HK-2 (cell line): ENCODE data around the gene VAPB.
A peak's percentile ranks its signal among the peaks of the same experiment; 100 is the strongest.

Source experiments
- DNase-seq: peaks from one replicate; pipeline ENCODE4 v3.0.0-alpha.2; 2018; ENCODE audit not compliant: unreplicated experiment

The VAPB gene

DNA sequence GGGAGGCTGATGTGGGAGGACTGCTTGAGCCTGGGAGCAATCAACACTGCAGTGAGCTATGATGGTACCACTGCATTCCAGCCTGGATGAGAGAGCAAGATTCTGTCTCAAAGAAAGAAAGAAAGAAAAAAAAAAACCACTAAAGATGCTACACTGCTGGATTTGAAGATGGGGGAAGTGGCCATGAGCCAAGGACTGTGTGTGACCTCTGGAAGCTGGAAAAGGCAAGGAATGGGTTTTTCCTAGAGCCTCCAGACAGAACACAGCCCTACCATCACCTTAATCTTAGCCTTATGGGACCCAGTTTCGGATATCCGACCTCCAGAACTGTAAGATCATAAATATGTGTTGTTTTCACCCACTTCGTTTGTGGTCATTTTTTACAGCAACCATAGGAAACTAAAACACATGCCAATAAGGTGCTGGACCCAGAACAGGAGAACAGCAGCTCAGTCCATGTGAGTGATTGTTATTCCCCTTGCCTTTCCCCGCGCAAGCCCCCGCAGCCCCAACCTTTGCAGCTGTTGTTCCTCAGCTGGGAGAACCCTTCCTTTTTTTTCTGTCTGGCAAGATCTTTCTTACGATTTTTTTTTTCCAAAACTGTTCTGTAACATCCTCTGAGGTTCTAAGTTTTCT, 11.1 kb upstream of the VAPB start:
- DNase-seq, result no peak

DNA sequence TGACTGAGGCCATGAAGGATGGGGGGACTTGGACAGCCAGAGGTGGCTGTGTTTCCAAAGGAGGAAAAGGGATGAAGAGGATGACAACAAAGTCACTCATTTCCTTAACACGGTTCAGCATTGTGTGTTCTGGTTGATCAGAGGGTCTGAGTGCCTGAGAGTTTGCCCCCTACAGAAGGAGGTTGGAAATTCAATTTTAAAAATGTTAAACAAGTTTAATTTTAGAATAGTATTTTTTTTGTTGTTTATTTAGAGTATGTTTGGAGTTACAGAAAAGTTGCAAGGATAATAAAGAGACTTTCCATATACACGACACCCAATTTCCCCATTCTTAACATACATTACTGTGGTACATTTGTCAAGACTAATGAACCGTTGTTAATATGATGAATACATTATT, 10.3 kb upstream of the VAPB start:
- DNase-seq, result no peak

- DNase-seq, result no peak
These were observed 7.4 kb upstream of the VAPB start for GRCh38 chr20:58381627-58382026.

DNA sequence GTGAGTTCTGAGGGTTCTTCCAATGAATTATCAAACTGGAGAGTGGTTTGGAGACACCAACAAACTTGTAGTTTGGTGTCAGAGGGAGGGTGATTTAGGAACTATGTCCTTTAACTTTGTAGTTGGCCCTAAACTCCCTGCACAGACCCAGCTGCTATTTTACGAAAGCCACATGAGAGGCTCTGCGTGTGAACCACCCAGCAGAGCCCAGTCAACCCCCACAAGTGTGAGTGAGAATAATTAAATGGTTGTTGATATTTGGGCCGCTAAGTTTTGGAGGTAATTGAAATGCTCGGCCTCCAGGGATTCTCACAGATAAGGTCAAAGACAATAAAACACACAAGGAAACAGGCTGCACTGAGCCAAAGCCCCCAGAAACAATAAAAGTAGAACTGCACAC, 6.9 kb upstream of the VAPB start:
- DNase-seq, result no peak

DNA sequence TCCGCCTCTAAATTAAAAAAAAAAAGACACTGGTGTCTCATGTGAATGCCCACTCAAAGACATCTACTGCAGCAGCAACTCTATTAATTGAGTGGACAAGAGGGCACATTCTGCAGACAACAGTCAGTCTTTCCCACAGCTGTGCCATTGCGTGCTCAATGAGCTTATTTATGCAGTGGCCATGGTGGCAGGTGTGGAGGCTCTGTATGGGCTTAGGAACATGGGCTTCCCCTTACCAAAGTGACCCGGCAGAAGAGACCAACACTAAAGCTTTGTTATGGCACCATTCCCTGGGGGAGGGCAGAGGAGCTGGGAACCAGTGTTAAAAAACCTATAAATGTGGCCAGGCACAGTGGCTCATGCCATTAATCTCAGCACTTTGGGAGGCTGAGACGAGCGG, 4.2 kb upstream of the VAPB start:
- no peak for DNase-seq

GRCh38 chr20:58388028-58388601, 914 bp upstream of the VAPB start:
- no peak for DNase-seq

- DNase-seq, result peak; percentile 45
These were observed 417 bp downstream of the VAPB start for GRCh38 chr20:58389324-58389967.

DNA sequence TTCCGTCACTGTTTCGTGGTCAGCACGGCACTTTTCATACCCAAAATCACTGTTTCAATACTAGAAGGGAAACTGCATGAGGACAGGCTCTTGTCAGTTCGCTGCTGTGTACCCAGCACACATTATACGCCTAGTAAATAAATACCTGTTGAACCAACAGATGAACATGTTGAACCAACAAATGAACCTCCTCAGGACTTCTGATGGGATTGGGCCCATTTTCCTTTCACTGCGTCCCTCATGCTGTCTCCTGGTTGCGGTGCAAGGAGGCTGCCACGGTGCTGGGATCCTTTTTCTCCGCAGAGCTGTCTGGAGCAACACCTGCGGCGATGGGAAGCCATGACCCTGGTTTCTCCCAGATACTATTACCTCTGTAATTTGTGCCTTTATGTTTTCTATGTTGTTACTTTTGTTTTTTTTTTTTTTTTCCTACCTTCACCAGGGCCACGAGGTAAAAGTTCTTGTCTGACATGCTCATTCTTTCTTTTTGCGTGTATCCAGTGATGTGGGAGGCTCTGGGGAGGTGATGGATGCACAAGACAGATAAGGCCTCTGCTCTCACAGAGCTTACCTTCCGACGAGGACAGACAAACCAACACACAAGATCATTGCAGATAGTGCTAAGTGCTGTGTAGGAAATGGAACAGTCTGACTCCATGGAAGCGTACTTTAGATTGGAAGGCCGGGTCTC, 1.1 kb downstream of the VAPB start:
- no peak for DNase-seq

- DNase-seq, result no peak
These were observed 1.6 kb downstream of the VAPB start for GRCh38 chr20:58390659-58391035.

- DNase-seq, result no peak
These were observed 3.3 kb downstream of the VAPB start for GRCh38 chr20:58392286-58392685.

DNA sequence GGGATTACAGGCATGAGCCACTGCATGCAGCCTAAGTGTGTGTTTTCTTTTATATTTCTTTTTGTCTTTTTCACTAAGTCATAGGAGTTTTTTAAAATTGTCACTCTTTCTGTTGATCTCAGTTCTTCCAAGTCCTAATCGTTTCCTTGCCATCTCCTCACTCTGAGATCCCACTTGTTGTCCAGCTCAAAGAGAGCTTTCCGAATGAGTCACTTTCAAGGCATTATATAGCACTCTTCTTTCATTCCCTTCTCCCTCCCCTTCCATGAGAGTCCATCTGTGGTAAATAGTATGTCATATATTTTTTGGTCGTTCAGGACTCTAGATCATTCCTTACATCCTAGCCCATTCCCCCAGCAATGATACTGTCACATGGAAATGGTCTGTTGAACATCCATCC, 4.3 kb downstream of the VAPB start:
- no peak for DNase-seq

DNA sequence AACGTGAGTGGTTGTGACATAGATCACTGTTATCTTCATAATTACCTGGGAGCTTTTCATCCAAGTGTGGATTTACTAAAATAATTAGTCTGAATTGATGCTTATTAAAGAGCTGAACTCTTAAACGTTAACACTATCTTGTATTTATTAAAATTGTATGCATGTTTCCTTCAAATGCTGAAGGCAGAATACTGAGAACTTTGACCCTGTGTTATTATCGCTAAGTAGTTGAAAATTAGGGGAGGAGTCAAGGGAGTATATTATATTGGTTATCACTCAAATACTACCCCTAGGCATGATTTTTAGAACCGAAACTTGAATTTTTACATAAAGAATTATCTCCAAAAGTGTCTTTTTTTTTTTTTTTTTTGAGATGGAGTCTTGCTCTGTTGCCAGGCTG, 5.8 kb downstream of the VAPB start:
- no peak for DNase-seq

DNA sequence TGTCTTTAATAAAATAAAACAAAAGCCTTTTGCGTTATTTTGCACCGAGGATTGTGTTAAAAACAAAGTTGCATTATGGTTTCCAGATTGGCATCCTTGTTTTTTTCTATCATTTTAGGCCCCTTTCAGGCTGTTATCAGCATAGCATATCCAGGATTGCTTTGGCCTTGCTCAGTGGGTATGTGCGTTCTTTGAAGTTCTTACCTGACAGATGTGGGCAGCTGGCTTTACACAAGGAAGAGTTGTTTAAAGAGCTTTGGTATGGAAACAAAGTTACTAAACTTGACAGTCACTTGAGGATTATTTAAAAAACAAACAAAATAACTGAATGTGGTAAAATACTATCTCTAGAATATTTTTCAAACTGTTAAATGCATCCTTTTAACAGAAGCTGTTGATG, 6.6 kb downstream of the VAPB start:
- DNase-seq, result no peak

DNA sequence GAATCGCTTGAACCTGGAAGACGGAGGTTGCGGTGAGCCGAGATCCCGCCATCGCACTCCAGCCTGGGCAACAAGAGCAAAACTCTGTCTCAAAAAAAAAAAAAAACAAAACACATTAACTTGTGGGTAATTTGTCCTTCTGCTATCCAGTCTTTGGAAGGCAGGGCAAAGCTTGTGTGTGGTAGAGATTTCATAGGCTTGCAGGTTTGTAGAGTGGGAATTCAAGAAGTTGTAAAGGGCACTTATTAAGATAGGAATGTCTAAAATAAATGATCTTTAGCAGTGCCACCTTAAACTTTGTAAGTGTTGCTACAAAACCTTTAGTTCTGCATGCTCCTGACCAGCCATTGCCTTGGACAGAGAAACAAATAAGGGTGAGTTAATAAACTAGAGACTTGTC, 8.4 kb downstream of the VAPB start:
- no peak for DNase-seq

DNA sequence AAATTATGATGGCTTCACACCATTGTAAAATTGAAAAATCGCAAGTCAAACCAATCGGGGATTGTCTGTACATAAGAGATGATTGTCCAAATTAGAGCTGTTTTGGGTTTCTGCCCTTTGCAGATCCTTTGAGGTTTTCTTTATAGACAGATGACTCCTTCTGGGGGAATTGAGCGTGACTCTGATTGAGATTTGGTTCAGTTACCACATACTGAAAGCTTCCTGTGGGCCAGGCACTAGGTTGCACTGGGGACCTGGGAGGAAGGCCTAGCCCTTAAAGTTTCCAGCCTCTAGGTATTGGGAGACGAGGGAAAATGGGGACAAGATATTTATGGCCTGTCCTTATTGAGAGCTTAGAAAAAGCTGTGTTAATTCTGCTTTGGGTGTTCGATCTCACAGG, 9.2 kb downstream of the VAPB start:
- DNase-seq, result no peak

GRCh38 chr20:58399926-58400325, 10.9 kb downstream of the VAPB start:
- DNase-seq, result no peak

DNA sequence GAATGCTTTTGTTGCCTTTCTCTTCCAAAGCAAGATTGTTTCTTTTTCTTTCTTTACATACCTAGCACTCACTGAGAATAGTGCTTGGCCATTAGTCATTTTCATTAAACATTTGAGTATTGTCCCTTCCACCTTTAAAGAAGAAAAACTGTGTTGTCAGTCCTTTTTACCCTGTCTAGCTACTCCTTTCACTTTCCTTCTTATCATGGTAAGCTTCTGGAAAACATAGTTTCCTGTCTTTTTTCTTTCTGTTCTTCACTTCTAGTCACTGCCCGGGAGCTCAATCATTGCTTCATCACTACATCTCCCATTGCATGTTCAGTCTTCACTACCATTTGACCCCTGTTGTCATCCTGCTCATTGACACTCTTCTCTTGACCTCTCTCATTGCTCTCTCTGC, 12.1 kb downstream of the VAPB start:
- no peak for DNase-seq

GRCh38 chr20:58402305-58402704, 13.3 kb downstream of the VAPB start:
- DNase-seq, result no peak

DNA sequence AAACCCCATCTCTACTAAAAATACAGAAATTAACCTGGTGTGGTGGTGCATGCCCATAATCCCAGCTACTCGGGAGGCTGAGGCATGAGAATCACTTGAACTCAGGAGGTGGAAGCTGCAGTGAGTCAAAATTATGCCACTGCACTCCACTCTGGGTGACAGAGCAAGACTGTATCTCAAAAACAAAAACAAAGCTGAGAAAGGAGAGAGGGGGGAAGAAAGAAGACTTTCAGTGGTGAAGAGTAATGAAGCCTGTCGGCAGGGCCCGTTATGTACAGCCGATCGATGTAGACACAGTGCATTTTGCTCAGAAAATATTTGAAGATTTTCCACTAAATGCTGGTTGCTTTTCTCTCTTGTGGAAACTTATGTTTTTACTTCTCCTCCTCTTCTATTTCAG, 13.8 kb downstream of the VAPB start:
- DNase-seq, result no peak

DNA sequence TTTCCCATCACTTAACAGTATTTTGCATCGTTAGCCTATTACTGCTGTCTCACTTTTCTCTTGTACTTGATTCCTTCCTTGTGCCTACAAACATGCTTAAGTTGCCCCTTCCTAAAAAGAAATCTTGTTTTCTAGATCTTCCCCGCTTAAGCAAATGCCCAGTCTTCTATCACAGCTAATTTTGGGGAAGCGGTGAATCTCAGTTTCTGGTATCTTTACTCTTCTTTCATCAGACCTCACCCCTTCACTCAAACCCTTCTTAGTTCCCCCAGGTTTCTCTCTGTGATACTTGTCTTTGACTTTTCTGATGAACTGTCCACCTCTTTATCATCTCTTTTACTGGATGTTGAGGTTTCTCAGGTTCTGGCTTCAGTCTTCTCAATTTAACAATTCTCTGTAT, 14.2 kb downstream of the VAPB start:
- no peak for DNase-seq

- no peak for DNase-seq
These were observed 16.7 kb downstream of the VAPB start for GRCh38 chr20:58405504-58406291.

- DNase-seq, result no peak
These were observed 17.5 kb downstream of the VAPB start for GRCh38 chr20:58406422-58407001.
